Duodenal mucosa (tissue), 2 donors: Measurements from ENCODE around the gene TNFSF13B.
"Not testable (repeated sequence)": the region's sequence is repeated elsewhere in the genome, so short reads cannot be mapped to it uniquely, and the experiment has no call there.

Source experiments
- H3K27ac ChIP-seq: one replicate; pipeline ENCODE4 v1.7.0; 2013; ENCODE audit warnings: low read depth, low read length
- H3K27me3 ChIP-seq, 2 donors: one replicate each; pipeline ENCODE4 v1.7.0; 2013; ENCODE audit warnings: low read length in 2 of 2, control low read depth in 1 of 2; ENCODE audit not compliant: insufficient read depth in 2 of 2, control insufficient read depth in 1 of 2
- H3K36me3 ChIP-seq, 2 donors: one replicate each; pipeline ENCODE4 v1.7.0; 2013; ENCODE audit warnings: low read length in 2 of 2, control low read depth in 1 of 2; ENCODE audit not compliant: insufficient read depth in 2 of 2, control insufficient read depth in 1 of 2
- H3K4me1 ChIP-seq, 2 donors: one replicate each; pipeline ENCODE4 v1.7.0; 2013; ENCODE audit warnings: low read length in 2 of 2, control low read depth in 1 of 2; ENCODE audit not compliant: insufficient read depth in 2 of 2, control insufficient read depth in 1 of 2
- H3K4me3 ChIP-seq, 2 donors: one replicate each; pipeline ENCODE4 v1.7.0; 2013; ENCODE audit warnings: low read length in 2 of 2, low read depth in 1 of 2
- H3K9ac ChIP-seq, 2 donors: one replicate each; pipeline ENCODE4 v1.7.0; 2013; ENCODE audit warnings: low read length in 2 of 2, low read depth in 1 of 2
- H3K9me3 ChIP-seq, 2 donors: one replicate each; pipeline ENCODE4 v1.7.0; 2013; ENCODE audit warnings: low read length in 2 of 2, control low read depth in 1 of 2; ENCODE audit not compliant: control insufficient read depth in 1 of 2

The TNFSF13B gene

GRCh38 chr13:108311596-108311995, 42.1 kb downstream of the TNFSF13B start:
- not testable (repeated sequence) for H3K9ac ChIP-seq, H3K36me3 ChIP-seq, H3K27me3 ChIP-seq, H3K9me3 ChIP-seq, H3K27ac ChIP-seq, H3K4me3 ChIP-seq, H3K4me1 ChIP-seq

GRCh38 chr13:108313382-108313781, 43.9 kb downstream of the TNFSF13B start:
- Histone ChIP-seq H3K9ac (no peak overlapping the region), H3K27ac (no peak overlapping the region), H3K36me3 (no peaks in the 10 kb centered on the region), H3K4me1 (no peaks in the 10 kb centered on the region), H3K4me3 (no peak overlapping the region), H3K27me3 (no peaks in the 10 kb centered on the region), H3K9me3 (peaks cover 0 to 5% of the 10 kb centered on the region in 2 donors)

- Histone ChIP-seq H3K27ac (no peak overlapping the region), H3K27me3 (no peaks in the 10 kb centered on the region), H3K4me1 (no peaks in the 10 kb centered on the region), H3K4me3 (no peak overlapping the region), H3K36me3 (no peaks in the 10 kb centered on the region), H3K9ac (no peak overlapping the region), H3K9me3 (no peaks in the 10 kb centered on the region)
Observed at GRCh38 chr13:108315273-108315672, 45.8 kb downstream of the TNFSF13B start.

GRCh38 chr13:108315991-108316390, 46.5 kb downstream of the TNFSF13B start:
- no peak overlapping the region for H3K4me3 ChIP-seq
- H3K27ac ChIP-seq: no peak overlapping the region
- H3K9ac ChIP-seq: no peak overlapping the region
- H3K4me1 ChIP-seq: no peaks in the 10 kb centered on the region
- no peaks in the 10 kb centered on the region for H3K9me3 ChIP-seq
- H3K27me3 ChIP-seq: no peaks in the 10 kb centered on the region
- no peaks in the 10 kb centered on the region for H3K36me3 ChIP-seq

- Histone ChIP-seq H3K36me3 (no peaks in the 10 kb centered on the region), H3K4me3 (no peak overlapping the region), H3K9me3 (no peaks in the 10 kb centered on the region), H3K9ac (no peak overlapping the region), H3K27me3 (no peaks in the 10 kb centered on the region), H3K27ac (no peak overlapping the region), H3K4me1 (no peaks in the 10 kb centered on the region)
Observed at GRCh38 chr13:108316413-108316812, 46.9 kb downstream of the TNFSF13B start.

- H3K4me3 ChIP-seq: no peak overlapping the region
- no peaks in the 10 kb centered on the region for H3K36me3 ChIP-seq
- H3K27me3 ChIP-seq: no peaks in the 10 kb centered on the region
- no peak overlapping the region for H3K27ac ChIP-seq
- no peak overlapping the region for H3K9ac ChIP-seq
- H3K9me3 ChIP-seq: no peaks in the 10 kb centered on the region
- H3K4me1 ChIP-seq: peaks cover 0 to 3% of the 10 kb centered on the region in 2 donors
Observed at GRCh38 chr13:108322206-108322824, 52.8 kb downstream of the TNFSF13B start.

- H3K4me3 ChIP-seq: no peak overlapping the region
- H3K9ac ChIP-seq: no peak overlapping the region
- no peak overlapping the region for H3K27ac ChIP-seq
- H3K9me3 ChIP-seq: no peaks in the 10 kb centered on the region
- no peaks in the 10 kb centered on the region for H3K27me3 ChIP-seq
- H3K36me3 ChIP-seq: no peaks in the 10 kb centered on the region
- H3K4me1 ChIP-seq: peaks cover 0 to 3% of the 10 kb centered on the region in 2 donors
Observed at GRCh38 chr13:108323031-108323430, 53.5 kb downstream of the TNFSF13B start.

GRCh38 chr13:108325863-108326262, 56.3 kb downstream of the TNFSF13B start:
- H3K27ac ChIP-seq: no peak overlapping the region
- no peak overlapping the region for H3K9ac ChIP-seq
- no peaks in the 10 kb centered on the region for H3K27me3 ChIP-seq
- no peaks in the 10 kb centered on the region for H3K36me3 ChIP-seq
- no peak overlapping the region for H3K4me3 ChIP-seq
- no peaks in the 10 kb centered on the region for H3K9me3 ChIP-seq
- H3K4me1 ChIP-seq: peaks cover 0 to 3% of the 10 kb centered on the region in 2 donors

GRCh38 chr13:108326309-108326708, 56.8 kb downstream of the TNFSF13B start:
- Histone ChIP-seq H3K27me3 (no peaks in the 10 kb centered on the region), H3K36me3 (no peaks in the 10 kb centered on the region), H3K4me1 (peaks cover 0 to 3% of the 10 kb centered on the region in 2 donors), H3K4me3 (no peak overlapping the region), H3K9me3 (no peaks in the 10 kb centered on the region), H3K9ac (no peak overlapping the region), H3K27ac (no peak overlapping the region)

- Histone ChIP-seq H3K9ac (no peak overlapping the region), H3K4me3 (no peak overlapping the region), H3K4me1 (peaks cover 0 to 3% of the 10 kb centered on the region in 2 donors), H3K9me3 (no peaks in the 10 kb centered on the region), H3K27ac (no peak overlapping the region), H3K36me3 (no peaks in the 10 kb centered on the region), H3K27me3 (no peaks in the 10 kb centered on the region)
Observed at GRCh38 chr13:108328848-108329247, 59.3 kb downstream of the TNFSF13B start.

- H3K9me3 ChIP-seq: no peaks in the 10 kb centered on the region
- no peaks in the 10 kb centered on the region for H3K4me1 ChIP-seq
- H3K9ac ChIP-seq: no peak overlapping the region
- H3K4me3 ChIP-seq: no peak overlapping the region
- no peak overlapping the region for H3K27ac ChIP-seq
- no peaks in the 10 kb centered on the region for H3K36me3 ChIP-seq
- no peaks in the 10 kb centered on the region for H3K27me3 ChIP-seq
Observed at GRCh38 chr13:108332791-108333190, 63.3 kb downstream of the TNFSF13B start.
